Neutrophil (primary cell): Measurements from ENCODE around the gene GBP6.
A peak's percentile ranks its signal among the peaks of the same experiment; 100 is the strongest.
"Not testable (repeated sequence)": the region's sequence is repeated elsewhere in the genome, so short reads cannot be mapped to it uniquely, and the experiment has no call there.

Experiments used
- H3K27ac ChIP-seq: fragments of 200-600 bp; sonication (generic); 2 replicates; pipeline ENCODE4 v1.5.1; 2016; ENCODE audit warnings: mild to moderate bottlenecking, moderate library complexity
- H3K27me3 ChIP-seq: fragments of 200-600 bp; sonication (generic); 2 replicates; pipeline ENCODE4 v1.6.0; 2016; ENCODE audit warnings: mild to moderate bottlenecking
- H3K36me3 ChIP-seq: fragments of 200-600 bp; sonication (generic); 2 replicates; pipeline ENCODE4 v1.5.1; 2017
- H3K4me1 ChIP-seq, 2 experiments: fragments of 200-600 bp in 1 of 2; sonication (generic) in 1 of 2; 1 replicate in 1 of 2; 2 replicates in 1 of 2; pipeline versions ENCODE4 v1.5.1 to v1.6.1; 2013 to 2016; ENCODE audit warnings: low read depth in 1 of 2, low read length in 1 of 2, mild to moderate bottlenecking in 1 of 2, moderate library complexity in 1 of 2; ENCODE audit not compliant: control insufficient read depth in 1 of 2, insufficient read depth in 1 of 2
- H3K4me3 ChIP-seq, 2 experiments: fragments of 200-600 bp in 1 of 2; sonication (generic) in 1 of 2; 1 replicate in 1 of 2; 2 replicates in 1 of 2; pipeline ENCODE4 v1.5.1; 2013 to 2016; ENCODE audit warnings: low read depth in 1 of 2, low read length in 1 of 2, mild to moderate bottlenecking in 1 of 2, moderate library complexity in 1 of 2
- H3K9me3 ChIP-seq: fragments of 200-600 bp; sonication (generic); 2 replicates; pipeline ENCODE4 v1.5.1; 2016
- CTCF ChIP-seq: fragments of 200-600 bp; sonication (generic); IDR thresholded peaks from 2 replicates; pipeline ENCODE4 v1.5.1; 2016; ENCODE audit warnings: antibody characterized with exemption

The GBP6 gene

DNA sequence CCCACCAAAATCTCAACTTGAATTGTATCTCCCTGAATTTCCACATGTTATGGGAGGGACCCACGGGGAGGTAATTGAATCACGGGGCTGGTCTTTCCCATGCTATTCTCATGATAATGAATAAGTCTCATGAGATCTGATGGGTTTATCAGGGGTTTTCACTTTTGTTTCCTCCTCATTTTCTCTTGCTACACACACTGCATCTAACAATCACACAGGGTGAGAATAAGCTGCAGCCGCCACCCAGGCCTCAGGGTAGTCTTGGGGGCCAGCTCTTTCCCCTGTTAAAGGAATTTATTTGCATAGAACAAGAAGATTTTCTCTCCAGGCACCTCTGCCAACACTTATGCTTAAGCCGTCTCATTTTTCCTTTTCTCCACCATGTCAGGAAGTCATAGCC, 26.0 kb upstream of the GBP6 start:
- H3K4me1 ChIP-seq: no peaks in the 10 kb centered on the region
- no peak overlapping the region for H3K27ac ChIP-seq
- H3K9me3 ChIP-seq: no peaks in the 10 kb centered on the region
- H3K27me3 ChIP-seq: no peaks in the 10 kb centered on the region
- TF ChIP-seq CTCF: no peak
- H3K36me3 ChIP-seq: no peaks in the 10 kb centered on the region
- no peak overlapping the region for H3K4me3 ChIP-seq

DNA sequence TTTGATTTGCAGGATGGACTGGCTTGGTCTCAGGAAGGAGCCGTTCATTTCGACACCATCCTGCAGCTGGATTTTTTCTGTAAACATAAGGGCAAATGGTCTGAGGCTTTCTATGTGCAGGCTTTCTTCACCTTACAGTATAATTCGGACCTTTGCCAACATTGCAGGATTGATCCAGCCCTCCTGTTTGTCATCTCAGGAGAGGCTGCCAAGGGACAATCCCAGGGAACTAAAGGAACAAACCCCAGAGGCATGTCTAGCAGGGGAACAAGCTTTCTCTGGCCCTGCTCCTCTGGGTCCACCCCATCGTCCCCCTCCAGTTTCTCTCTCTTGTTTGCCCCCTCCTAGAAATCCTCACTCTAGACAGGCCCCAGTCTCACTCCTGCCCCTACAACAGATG, 24.8 kb upstream of the GBP6 start:
- no peak overlapping the region for H3K4me3 ChIP-seq
- no peaks in the 10 kb centered on the region for H3K9me3 ChIP-seq
- no peaks in the 10 kb centered on the region for H3K4me1 ChIP-seq
- H3K27ac ChIP-seq: no peak overlapping the region
- TF ChIP-seq CTCF: no peak
- no peaks in the 10 kb centered on the region for H3K27me3 ChIP-seq
- H3K36me3 ChIP-seq: no peaks in the 10 kb centered on the region

DNA sequence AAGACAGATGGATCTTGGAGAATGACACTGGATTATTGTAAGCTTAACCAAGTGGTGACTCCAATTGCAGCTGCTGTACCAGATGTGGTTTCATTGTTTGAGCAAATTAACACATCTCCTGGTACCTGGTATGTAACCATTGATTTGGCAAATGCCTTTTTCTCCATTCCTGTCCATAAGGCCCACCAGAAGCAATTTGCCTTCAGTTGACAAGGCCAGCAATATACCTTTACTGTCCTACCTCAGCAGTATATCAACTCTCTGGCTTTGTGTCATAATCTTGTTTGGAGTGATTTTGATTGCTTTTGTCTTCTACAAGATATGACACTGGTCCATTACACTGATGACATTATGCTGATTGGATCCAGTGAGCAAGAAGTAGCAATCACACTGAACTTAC, 18.4 kb upstream of the GBP6 start:
- H3K36me3 ChIP-seq, H3K4me3 ChIP-seq, H3K27ac ChIP-seq, H3K27me3 ChIP-seq, H3K4me1 ChIP-seq, H3K9me3 ChIP-seq: not testable (repeated sequence)

DNA sequence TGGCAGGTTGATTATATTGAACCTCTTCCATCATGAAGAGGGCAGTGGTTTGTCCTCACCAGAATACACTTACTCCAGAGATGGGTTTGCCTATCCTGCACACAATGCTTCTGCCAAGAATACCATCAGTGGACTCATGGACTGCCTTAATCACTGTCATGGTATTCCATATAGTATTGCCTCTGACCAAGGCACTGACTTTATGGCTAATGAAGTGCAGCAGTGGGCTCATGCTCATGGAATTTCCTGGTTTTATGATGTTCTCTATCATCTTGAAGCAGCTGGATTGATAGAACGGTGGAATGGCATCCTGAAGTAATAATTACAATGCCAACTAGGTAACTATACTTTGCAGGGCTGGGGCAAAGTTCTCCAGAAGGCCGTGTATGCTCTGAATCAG, 16.6 kb upstream of the GBP6 start:
- no peaks in the 10 kb centered on the region for H3K36me3 ChIP-seq
- H3K9me3 ChIP-seq: no peaks in the 10 kb centered on the region
- peaks cover 17 to 21% of the 10 kb centered on the region in 2 experiments for H3K4me1 ChIP-seq
- no peak overlapping the region for H3K4me3 ChIP-seq
- no peaks in the 10 kb centered on the region for H3K27me3 ChIP-seq
- no peak for TF ChIP-seq CTCF
- H3K27ac ChIP-seq: no peak overlapping the region

- peaks cover 38 to 42% of the 10 kb centered on the region in 2 experiments for H3K4me1 ChIP-seq
- H3K36me3 ChIP-seq: no peaks in the 10 kb centered on the region
- H3K9me3 ChIP-seq: no peaks in the 10 kb centered on the region
- no peaks in the 10 kb centered on the region for H3K27me3 ChIP-seq
- no peak overlapping the region for H3K4me3 ChIP-seq
- no peak for TF ChIP-seq CTCF
- peak overlapping the region; percentile 90 for H3K27ac ChIP-seq
These were observed 13.6 kb upstream of the GBP6 start for GRCh38 chr1:89350298-89350697.

GRCh38 chr1:89351597-89352311, 12.1 kb upstream of the GBP6 start:
- Histone ChIP-seq H3K4me3 (peak overlapping the region; percentile 12 to 22), H3K27ac (peak overlapping the region; percentile 90), H3K4me1 (peaks cover 44 to 48% of the 10 kb centered on the region in 2 experiments), H3K27me3 (no peaks in the 10 kb centered on the region), H3K36me3 (no peaks in the 10 kb centered on the region), H3K9me3 (no peaks in the 10 kb centered on the region)
- no peak for TF ChIP-seq CTCF
